ENCODE results near the gene GON4L.
"Not testable (repeated sequence)": the region's sequence is repeated elsewhere in the genome, so short reads cannot be mapped to it uniquely, and the experiment has no call there.

GON4L gene

GRCh38 chr1:155856975-155857930 lies at the start of gene GON4L:
TSS of gene GON4L (minus strand) at chr1:155857214. CDS start at chr1:155853780, 3,434 bp downstream.
- peak; percentile 71 to 79 for DNase-seq (ENCODE audit: low read depth in 2 of 2)

- no peak for DNase-seq (ENCODE audit: low read depth in 2 of 2)
Observed at GRCh38 chr1:155904261-155904660, 47.2 kb upstream of the GON4L start.

- no peak for DNase-seq (ENCODE audit: low read depth in 2 of 2)
Observed at GRCh38 chr1:155900161-155900560, 43.1 kb upstream of the GON4L start.

- no peak for DNase-seq (ENCODE audit: low read depth in 2 of 2)
Observed at GRCh38 chr1:155899683-155900082, 42.7 kb upstream of the GON4L start.

- DNase-seq (ENCODE audit: low read depth in 2 of 2) = no peak
Observed at GRCh38 chr1:155898888-155899287, 41.9 kb upstream of the GON4L start.

- DNase-seq (ENCODE audit: low read depth in 2 of 2) = no peak
Observed at GRCh38 chr1:155897746-155898145, 40.7 kb upstream of the GON4L start.

GRCh38 chr1:155896476-155896875 lies 39.5 kb upstream of the GON4L start:
- not testable (repeated sequence) for DNase-seq (ENCODE audit: low read depth in 2 of 2)

- DNase-seq (ENCODE audit: low read depth in 2 of 2) = not testable (repeated sequence)
Observed at GRCh38 chr1:155895617-155896016, 38.6 kb upstream of the GON4L start.

- no peak for DNase-seq (ENCODE audit: low read depth in 2 of 2)
Observed at GRCh38 chr1:155893389-155894142, 36.6 kb upstream of the GON4L start.

- no peak for DNase-seq (ENCODE audit: low read depth in 2 of 2)
Observed at GRCh38 chr1:155892796-155893195, 35.8 kb upstream of the GON4L start.

- DNase-seq (ENCODE audit: low read depth in 2 of 2) = no peak
Observed at GRCh38 chr1:155890251-155890650, 33.2 kb upstream of the GON4L start.

- DNase-seq (ENCODE audit: low read depth in 2 of 2) = no peak
Observed at GRCh38 chr1:155889566-155889965, 32.6 kb upstream of the GON4L start.

- no peak for DNase-seq (ENCODE audit: low read depth in 2 of 2)
Observed at GRCh38 chr1:155888481-155888880, 31.5 kb upstream of the GON4L start.

- no peak for DNase-seq (ENCODE audit: low read depth in 2 of 2)
Observed at GRCh38 chr1:155884982-155885381, 28.0 kb upstream of the GON4L start.

- no peak for DNase-seq (ENCODE audit: low read depth in 2 of 2)
Observed at GRCh38 chr1:155884031-155884960, 27.3 kb upstream of the GON4L start.

- DNase-seq (ENCODE audit: low read depth in 2 of 2) = no peak
Observed at GRCh38 chr1:155882766-155883165, 25.8 kb upstream of the GON4L start.

GRCh38 chr1:155882235-155882634 lies 25.2 kb upstream of the GON4L start:
- no peak for DNase-seq (ENCODE audit: low read depth in 2 of 2)

- DNase-seq (ENCODE audit: low read depth in 2 of 2) = no peak
Observed at GRCh38 chr1:155880950-155881349, 23.9 kb upstream of the GON4L start.

GRCh38 chr1:155880251-155880650 lies 23.2 kb upstream of the GON4L start:
- no peak for DNase-seq (ENCODE audit: low read depth in 2 of 2)

GRCh38 chr1:155877945-155878344 lies 20.9 kb upstream of the GON4L start:
- DNase-seq (ENCODE audit: low read depth in 2 of 2) = no peak

- no peak for DNase-seq (ENCODE audit: low read depth in 2 of 2)
Observed at GRCh38 chr1:155873860-155874259, 16.8 kb upstream of the GON4L start.

- no peak for DNase-seq (ENCODE audit: low read depth in 2 of 2)
Observed at GRCh38 chr1:155872527-155872926, 15.5 kb upstream of the GON4L start.

Data from stimulated activated CD8-positive, alpha-beta memory T cell treated with anti-CD3 and anti-CD28 coated beads, Interleukin-2, amount 100 ng/mL, for 1 hour (primary cell).